Hepatocyte (in vitro differentiated cells): Measurements from ENCODE around the gene HPS6.

Experiments
- CTCF ChIP-seq: fragments of 200-600 bp; sonication (generic); IDR thresholded peaks from 2 replicates; pipeline ENCODE4 v1.5.1; 2016; ENCODE audit warnings: antibody characterized with exemption, mild to moderate bottlenecking; ENCODE audit not compliant: poor library complexity
- EZH2 ChIP-seq: fragments of 200-600 bp; sonication (generic); IDR thresholded peaks from 2 replicates; pipeline ENCODE4 v1.6.1; 2016; ENCODE audit warnings: antibody characterized with exemption, mild to moderate bottlenecking, borderline replicate concordance
- EZH2phosphoT487 ChIP-seq: fragments of 200-600 bp; sonication (generic); IDR thresholded peaks from one replicate; pipeline ENCODE4 v1.6.1; 2018; ENCODE audit warnings: antibody characterized with exemption, mild to moderate bottlenecking, low read depth, moderate library complexity; ENCODE audit not compliant: unreplicated experiment, severe bottlenecking

GRCh38 chr10:102020938-102021337 lies 44.2 kb upstream of the HPS6 start:
- no peak for TF ChIP-seq CTCF
- no peak for TF ChIP-seq EZH2phosphoT487
- no peak for TF ChIP-seq EZH2
